GM21360 (cell line): ENCODE data around the gene WWP2.

Experiments
- ATAC-seq: cut with Tn5 transposase; IDR thresholded peaks from one replicate; pipeline ENCODE4 v1.9.1; 2021; ENCODE audit warnings: mild to moderate bottlenecking, moderate library complexity; ENCODE audit not compliant: unreplicated experiment

WWP2 gene

DNA sequence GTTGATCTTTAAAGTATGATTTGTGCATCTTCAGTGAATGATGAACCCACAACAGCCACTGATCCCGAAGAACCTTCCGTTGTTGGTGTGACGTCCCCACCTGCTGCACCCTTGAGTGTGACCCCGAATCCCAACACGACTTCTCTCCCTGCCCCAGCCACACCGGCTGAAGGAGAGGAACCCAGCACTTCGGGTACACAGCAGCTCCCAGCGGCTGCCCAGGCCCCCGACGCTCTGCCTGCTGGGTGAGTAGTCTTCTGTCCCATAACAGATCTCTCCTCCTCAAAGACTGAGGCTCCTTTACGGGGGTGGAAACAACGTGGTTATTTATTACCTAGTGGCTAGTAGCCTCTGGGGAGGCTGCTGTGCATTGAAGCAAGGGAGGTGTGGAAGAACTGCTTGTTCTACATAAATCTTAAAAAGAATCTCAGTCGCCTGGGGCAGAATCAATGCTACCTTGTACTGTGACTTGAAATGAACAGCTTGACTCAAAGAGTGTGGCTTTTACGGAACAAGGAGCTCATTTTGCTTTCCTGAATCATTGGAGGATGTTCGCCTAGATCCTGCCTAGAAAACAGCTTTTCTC lies 126.0 kb downstream of the WWP2 start:
- ATAC-seq = no peak

GRCh38 chr16:69889295-69889964 lies 127.3 kb downstream of the WWP2 start:
- no peak for ATAC-seq

GRCh38 chr16:69890114-69890891 lies 128.2 kb downstream of the WWP2 start:
- ATAC-seq = no peak

GRCh38 chr16:69890892-69891282 lies 128.8 kb downstream of the WWP2 start:
- ATAC-seq = no peak

GRCh38 chr16:69892378-69892777 lies 130.2 kb downstream of the WWP2 start:
- ATAC-seq = no peak

DNA sequence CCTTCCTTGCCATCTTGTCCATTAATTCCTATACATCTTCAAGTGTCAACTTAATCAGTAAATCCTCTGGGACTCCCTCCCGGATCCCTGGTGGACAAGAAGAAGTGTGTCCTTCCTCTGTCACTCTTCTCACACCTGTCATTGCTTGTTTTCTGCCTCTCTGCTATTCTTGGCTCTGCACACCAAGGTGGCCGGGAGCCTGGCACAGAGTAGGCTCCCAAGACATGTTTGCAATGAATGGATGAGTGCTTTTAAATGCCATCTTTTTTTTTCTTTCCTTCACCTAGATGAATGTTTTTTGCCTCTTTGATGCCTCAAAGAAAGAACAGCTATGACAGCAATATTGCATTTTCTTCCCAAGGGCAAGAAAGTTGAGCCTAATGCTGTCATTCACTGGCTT lies 131.0 kb downstream of the WWP2 start:
- no peak for ATAC-seq

DNA sequence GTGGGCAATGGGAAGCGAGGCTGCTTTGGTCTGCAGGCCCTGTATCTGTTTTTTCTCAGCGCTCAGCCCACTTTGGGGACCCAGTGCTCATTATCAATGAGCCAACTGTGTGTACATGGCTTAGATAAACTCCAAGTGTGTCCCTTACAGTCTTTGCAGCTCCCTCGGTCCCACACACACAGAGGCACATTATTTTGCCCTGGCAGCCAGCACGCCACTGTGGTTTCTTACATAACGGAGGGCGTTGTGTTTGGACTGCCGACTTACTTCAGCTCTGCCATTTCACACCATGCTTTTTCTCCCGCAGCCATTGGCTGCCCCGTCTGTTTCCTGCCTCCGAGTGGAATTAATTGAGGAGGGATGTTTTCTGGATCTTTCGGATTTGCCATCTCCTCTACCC lies 132.5 kb downstream of the WWP2 start:
- no peak for ATAC-seq

GRCh38 chr16:69903865-69904415 lies 141.8 kb downstream of the WWP2 start:
- ATAC-seq = no peak

GRCh38 chr16:69904495-69905170 lies 142.5 kb downstream of the WWP2 start:
- no peak for ATAC-seq

GRCh38 chr16:69905171-69905555 lies 143.0 kb downstream of the WWP2 start:
- ATAC-seq = no peak

GRCh38 chr16:69906838-69907401 lies 144.8 kb downstream of the WWP2 start:
- no peak for ATAC-seq

- no peak for ATAC-seq
Observed at GRCh38 chr16:69909043-69909442, 146.9 kb downstream of the WWP2 start.

GRCh38 chr16:69909760-69910159 lies 147.6 kb downstream of the WWP2 start:
- ATAC-seq = no peak

DNA sequence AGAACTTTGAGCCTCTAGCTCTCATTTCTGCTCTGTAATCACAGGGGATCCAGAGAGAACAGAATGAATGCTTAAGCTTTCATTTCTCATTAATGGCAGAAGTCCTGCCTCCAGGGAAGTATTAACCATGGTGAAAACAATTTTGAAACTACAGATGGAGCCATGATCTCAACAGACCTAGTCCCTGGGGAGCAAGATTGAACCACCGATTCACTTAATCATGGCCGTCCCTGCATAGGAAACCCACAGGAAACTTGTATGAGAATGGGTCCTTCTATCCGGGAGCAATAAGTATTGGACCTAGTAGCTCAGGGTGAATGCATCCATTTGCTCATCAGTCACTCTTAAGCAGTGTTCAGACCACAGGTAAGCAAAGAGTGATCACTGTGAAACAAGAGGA lies 148.8 kb downstream of the WWP2 start:
- ATAC-seq = no peak

DNA sequence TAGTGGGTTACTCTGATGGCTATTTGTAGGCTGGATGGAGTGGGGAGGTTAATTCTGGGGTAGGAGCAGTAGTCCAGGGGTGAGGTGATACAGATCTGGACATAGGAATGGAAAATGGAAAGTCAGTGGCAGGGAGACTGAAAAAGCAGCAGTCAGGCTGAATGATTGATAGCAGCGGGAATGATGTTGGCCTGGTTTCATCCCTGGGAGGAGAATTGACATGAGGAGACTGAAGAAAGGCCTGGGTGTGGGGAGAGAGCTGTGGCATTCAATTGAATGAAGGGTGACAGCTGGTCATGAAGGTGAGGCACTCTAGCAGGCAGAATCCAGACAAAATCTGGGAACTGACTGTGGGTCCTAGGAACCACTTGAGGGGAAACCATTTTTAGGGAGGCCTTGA lies 154.3 kb downstream of the WWP2 start:
- ATAC-seq = no peak

DNA sequence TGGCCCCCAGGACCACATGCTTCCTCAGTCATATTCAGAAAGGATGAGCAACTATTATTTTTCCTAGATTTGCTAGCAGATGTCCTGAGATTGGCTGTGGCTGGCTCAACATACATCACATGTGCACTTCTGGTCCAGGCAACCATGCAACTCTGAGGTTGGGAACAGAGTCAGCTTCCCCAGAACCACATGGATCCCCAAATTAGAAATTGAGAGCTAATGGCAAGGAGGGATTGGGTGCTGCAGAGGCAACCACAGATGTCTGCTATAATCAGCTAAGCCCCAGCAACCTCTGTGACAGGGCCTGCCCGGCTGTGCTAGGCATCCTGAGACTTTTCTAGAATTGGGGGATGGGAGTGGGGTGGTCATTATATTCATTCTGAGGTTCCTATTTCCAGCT lies 155.2 kb downstream of the WWP2 start:
- ATAC-seq = no peak

GRCh38 chr16:69917739-69918138 lies 155.6 kb downstream of the WWP2 start:
- no peak for ATAC-seq

DNA sequence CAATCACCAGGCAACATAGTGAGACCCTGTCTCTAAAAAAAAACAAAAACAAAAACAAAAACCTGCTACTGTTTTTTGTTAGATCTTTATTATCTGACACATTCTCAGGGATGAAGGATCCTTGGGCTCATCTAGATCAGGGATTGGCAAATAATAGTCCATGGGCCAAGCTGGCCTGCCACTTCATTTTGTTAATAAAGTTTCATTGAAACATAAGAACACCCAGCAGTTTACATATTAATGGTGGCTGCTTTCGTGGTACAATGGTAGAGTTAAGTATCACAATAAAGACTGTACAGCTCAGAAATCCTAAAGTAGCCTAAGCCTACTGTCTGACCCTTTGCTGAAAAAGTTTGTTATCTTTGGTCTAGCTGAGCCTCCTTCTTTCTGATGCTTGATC lies 156.1 kb downstream of the WWP2 start:
- no peak for ATAC-seq

- ATAC-seq = no peak
Observed at GRCh38 chr16:69921127-69921526, 159.0 kb downstream of the WWP2 start.

GRCh38 chr16:69922200-69922599 lies 160.1 kb downstream of the WWP2 start:
- ATAC-seq = no peak
